ENCODE results near the gene KRT32. TPM values are rescaled to one million over a fixed set of nuclear protein-coding genes. Genes with fewer than 3 reads are reported as not detected.

Gene KRT32
- total RNA-seq, 1 donor from 2014 or later: not detected

DNA sequence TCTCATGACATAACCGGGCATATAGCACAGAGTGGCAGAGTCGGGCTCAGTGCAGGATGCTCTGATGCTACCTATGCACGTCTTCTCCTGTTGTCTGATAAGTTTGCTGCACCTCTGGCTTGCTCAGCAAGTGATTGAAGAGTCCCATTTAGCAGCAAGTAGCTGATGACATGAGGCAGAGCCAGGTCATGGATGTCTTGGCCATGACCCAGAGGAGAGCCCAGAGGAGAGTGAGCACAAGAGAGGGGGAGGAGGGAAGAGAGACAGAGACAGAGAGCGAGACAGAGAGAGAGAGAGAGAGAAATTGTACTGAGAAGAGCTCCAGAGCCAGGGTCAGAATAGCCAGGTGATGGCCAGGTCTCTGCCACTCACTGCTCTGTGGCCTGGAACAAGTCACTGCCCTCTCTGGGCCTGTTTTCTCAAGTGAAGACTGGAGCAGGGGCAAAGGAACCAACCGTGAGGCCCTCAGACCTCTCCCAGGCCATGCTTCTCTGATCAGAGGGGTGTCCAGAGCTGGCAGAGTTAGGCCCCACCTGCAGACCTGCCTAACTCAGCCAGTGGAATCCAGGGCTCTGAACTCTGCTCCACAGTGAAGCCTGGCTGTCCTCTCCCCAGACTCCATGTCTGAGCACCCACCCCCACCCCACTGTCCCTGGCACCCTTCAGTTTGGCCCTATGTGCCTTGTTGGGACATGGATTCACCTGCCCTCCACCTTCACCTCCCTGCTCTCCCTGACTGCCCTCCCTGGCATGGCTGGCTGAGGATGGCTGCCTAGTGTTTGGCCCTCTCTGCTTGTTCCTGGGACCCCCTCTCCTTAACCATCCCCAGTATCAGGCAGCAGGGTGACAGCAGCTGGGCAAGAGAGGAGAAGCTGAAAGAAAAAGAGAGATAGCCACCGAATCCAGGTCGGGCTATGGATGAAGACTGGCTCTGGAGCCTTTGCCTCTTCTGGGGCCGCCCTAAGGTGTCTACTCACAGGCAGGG, 18.0 kb upstream of the KRT32 start:
- H3K27ac Mint-ChIP-seq: no peak overlapping the region
- peaks cover 27% of the 10 kb centered on the region for H3K27me3 Mint-ChIP-seq
- DNase-seq (ENCODE audit: low spot score, unreplicated experiment): no peak
- no peak overlapping the region for H3K4me3 Mint-ChIP-seq (ENCODE audit: low read depth)
- no peak for TF ChIP-seq CTCF (IDR thresholded peaks at IDR 0.05; ENCODE audit: unreplicated experiment)
- no peaks in the 10 kb centered on the region for H3K9me3 Mint-ChIP-seq (ENCODE audit: low read depth)
- no peaks in the 10 kb centered on the region for H3K36me3 Mint-ChIP-seq (ENCODE audit: insufficient read depth)
- peaks cover 15% of the 10 kb centered on the region for H3K4me1 Mint-ChIP-seq (ENCODE audit: low read depth)

GRCh38 chr17:41483991-41484826, 17.0 kb upstream of the KRT32 start:
- no peaks in the 10 kb centered on the region for H3K9me3 Mint-ChIP-seq (ENCODE audit: low read depth)
- no peak overlapping the region for H3K27ac Mint-ChIP-seq
- no peak overlapping the region for H3K4me3 Mint-ChIP-seq (ENCODE audit: low read depth)

DNA sequence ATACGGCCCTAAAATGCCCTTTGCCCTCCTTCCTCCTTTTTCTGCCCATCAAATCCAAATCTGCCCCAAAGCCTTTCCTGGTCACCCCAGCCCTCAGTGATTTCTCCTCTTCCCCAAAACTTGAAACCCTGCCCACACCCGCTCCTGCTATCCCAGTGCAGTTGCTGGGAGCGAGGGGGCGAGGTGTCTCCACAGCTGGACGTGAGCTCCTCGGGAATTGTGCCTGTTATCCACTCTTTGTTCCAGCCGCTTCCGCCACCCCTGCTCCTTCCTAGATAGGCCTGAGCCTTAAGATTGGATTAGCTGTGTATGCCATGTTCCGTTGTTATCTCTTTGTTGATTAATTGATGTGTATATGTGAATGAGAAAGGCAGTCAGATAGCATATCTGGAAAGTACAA, 16.3 kb upstream of the KRT32 start:
- H3K4me3 Mint-ChIP-seq (ENCODE audit: low read depth): no peak overlapping the region
- DNase-seq (ENCODE audit: low spot score, unreplicated experiment): no peak
- peak overlapping the region; percentile 68 for H3K27ac Mint-ChIP-seq
- H3K4me1 Mint-ChIP-seq (ENCODE audit: low read depth): peaks cover 15% of the 10 kb centered on the region
- H3K27me3 Mint-ChIP-seq: peaks cover 21% of the 10 kb centered on the region
- no peak for TF ChIP-seq CTCF (IDR thresholded peaks at IDR 0.05; ENCODE audit: unreplicated experiment)
- H3K36me3 Mint-ChIP-seq (ENCODE audit: insufficient read depth): no peaks in the 10 kb centered on the region
- H3K9me3 Mint-ChIP-seq (ENCODE audit: low read depth): no peaks in the 10 kb centered on the region

More at GRCh38 chr17:41483991-41484826, 17.0 kb upstream of the KRT32 start:
- H3K4me1 Mint-ChIP-seq (ENCODE audit: low read depth): peaks cover 15% of the 10 kb centered on the region
- H3K27me3 Mint-ChIP-seq: peaks cover 24% of the 10 kb centered on the region
- no peak for TF ChIP-seq CTCF (IDR thresholded peaks at IDR 0.05; ENCODE audit: unreplicated experiment)
- no peak for DNase-seq (ENCODE audit: low spot score, unreplicated experiment)
- no peaks in the 10 kb centered on the region for H3K36me3 Mint-ChIP-seq (ENCODE audit: insufficient read depth)

- Mint-ChIP-seq H3K4me1 (ENCODE audit: low read depth) (peaks cover 15% of the 10 kb centered on the region), H3K27ac (no peak within 1 kb of the TSS), H3K36me3 (ENCODE audit: insufficient read depth) (no peaks in the 10 kb centered on the region), H3K27me3 (peaks cover 13% of the 10 kb centered on the region), H3K4me3 (ENCODE audit: low read depth) (no peak within 1 kb of the TSS), H3K9me3 (ENCODE audit: low read depth) (no peaks in the 10 kb centered on the region)
- TF ChIP-seq CTCF (IDR thresholded peaks at IDR 0.05; ENCODE audit: unreplicated experiment): no peak
- DNase-seq (ENCODE audit: low spot score, unreplicated experiment): no peak
Measured at GRCh38 chr17:41481036-41481435, 13.8 kb upstream of the KRT32 start, which contains the start of gene KRT35. KRT35 (minus strand) TSS chr17:41481151; CDS start chr17:41481097, 54 bp downstream.

GRCh38 chr17:41480581-41480980, 13.4 kb upstream of the KRT32 start:
- Mint-ChIP-seq H3K4me1 (ENCODE audit: low read depth) (peaks cover 15% of the 10 kb centered on the region), H3K36me3 (ENCODE audit: insufficient read depth) (no peaks in the 10 kb centered on the region)

More at GRCh38 chr17:41480581-41480980, 13.4 kb upstream of the KRT32 start:
- H3K9me3 Mint-ChIP-seq (ENCODE audit: low read depth): no peaks in the 10 kb centered on the region
- H3K27me3 Mint-ChIP-seq: peaks cover 9% of the 10 kb centered on the region
- H3K4me3 Mint-ChIP-seq (ENCODE audit: low read depth): no peak overlapping the region
- H3K27ac Mint-ChIP-seq: no peak overlapping the region
- no peak for DNase-seq (ENCODE audit: low spot score, unreplicated experiment)
- no peak for TF ChIP-seq CTCF (IDR thresholded peaks at IDR 0.05; ENCODE audit: unreplicated experiment)

All from progenitor cell of endocrine pancreas (in vitro differentiated cells).